Ureter (tissue), 1 donor: ENCODE measurements around the gene TMEM233. TPM values are rescaled to one million over a fixed set of nuclear protein-coding genes. Genes with fewer than 3 reads are reported as not detected.
"Not testable (repeated sequence)": the region's sequence is repeated elsewhere in the genome, so short reads cannot be mapped to it uniquely, and the experiment has no call there.

ENCODE experiments used
- DNase-seq: peaks from one replicate; pipeline ENCODE4 v3.0.0-alpha.2; 2020; ENCODE audit warnings: low spot score
- total RNA-seq: library from RNA; stranded (reverse); gene quantifications from one replicate; pipeline ENCODE4 v1.2.4, GENCODE V29; 2023
- donor health status: DM: yes; HTN: yes; CAD: no.

The TMEM233 gene
- total RNA-seq, 1 donor from 2014 or later = 2.4 TPM

GRCh38 chr12:119609358-119609757 is 15.8 kb downstream of the TMEM233 start:
- DNase-seq = no peak

GRCh38 chr12:119613319-119613936 is 19.9 kb downstream of the TMEM233 start:
- DNase-seq = no peak

- no peak for DNase-seq
Measured at GRCh38 chr12:119614705-119615104, 21.1 kb downstream of the TMEM233 start.

- DNase-seq = no peak
Measured at GRCh38 chr12:119615518-119616475, 22.2 kb downstream of the TMEM233 start.

- DNase-seq = not testable (repeated sequence)
Measured at GRCh38 chr12:119618328-119618896, 24.8 kb downstream of the TMEM233 start.

- DNase-seq = no peak
Measured at GRCh38 chr12:119620490-119620889, 26.9 kb downstream of the TMEM233 start.

GRCh38 chr12:119621878-119622277 is 28.3 kb downstream of the TMEM233 start:
- no peak for DNase-seq

- DNase-seq = no peak
Measured at GRCh38 chr12:119624966-119625365, 31.4 kb downstream of the TMEM233 start.

- no peak for DNase-seq
Measured at GRCh38 chr12:119627019-119627643, 33.6 kb downstream of the TMEM233 start.

- no peak for DNase-seq
Measured at GRCh38 chr12:119627686-119628085, 34.1 kb downstream of the TMEM233 start.

- DNase-seq = no peak
Measured at GRCh38 chr12:119630223-119630780, 36.7 kb downstream of the TMEM233 start.

- DNase-seq = no peak
Measured at GRCh38 chr12:119630962-119631550, 37.5 kb downstream of the TMEM233 start.

- DNase-seq = no peak
Measured at GRCh38 chr12:119631930-119632678, 38.5 kb downstream of the TMEM233 start.

- no peak for DNase-seq
Measured at GRCh38 chr12:119634743-119635142, 41.2 kb downstream of the TMEM233 start.

- no peak for DNase-seq
Measured at GRCh38 chr12:119642986-119643385, 49.4 kb downstream of the TMEM233 start.

GRCh38 chr12:119644930-119645329 is 51.4 kb downstream of the TMEM233 start:
- no peak for DNase-seq

- no peak for DNase-seq
Measured at GRCh38 chr12:119645535-119646059, 52.0 kb downstream of the TMEM233 start.

- DNase-seq = no peak
Measured at GRCh38 chr12:119649202-119649808, 55.7 kb downstream of the TMEM233 start.

GRCh38 chr12:119652665-119653064 is 59.1 kb downstream of the TMEM233 start:
- DNase-seq = no peak

GRCh38 chr12:119657001-119657400 is 63.4 kb downstream of the TMEM233 start:
- DNase-seq = not testable (repeated sequence)
